Activated naive CD8-positive, alpha-beta T cell (primary cell): ENCODE data around the gene RPL36AL.
"Not testable (repeated sequence)": the region's sequence is repeated elsewhere in the genome, so short reads cannot be mapped to it uniquely, and the experiment has no call there.

Experiments
- H3K27ac Mint-ChIP-seq: one replicate; pipeline ENCODE4 v1.8.0; 2021; ENCODE audit warnings: mixed read lengths
- H3K27me3 Mint-ChIP-seq: one replicate; pipeline ENCODE4 v1.8.0; 2021; ENCODE audit warnings: mixed read lengths
- H3K36me3 Mint-ChIP-seq: one replicate; pipeline ENCODE4 v1.8.0; 2021; ENCODE audit warnings: mixed read lengths
- H3K4me1 Mint-ChIP-seq: one replicate; pipeline ENCODE4 v1.8.0; 2021; ENCODE audit warnings: low read depth, mixed read lengths
- H3K4me3 Mint-ChIP-seq: one replicate; pipeline ENCODE4 v1.8.0; 2021; ENCODE audit warnings: mild to moderate bottlenecking, mixed read lengths
- H3K9me3 Mint-ChIP-seq: one replicate; pipeline ENCODE4 v1.8.0; 2021; ENCODE audit warnings: low read depth, mixed read lengths

RPL36AL gene

GRCh38 chr14:49594347-49595091 is 25.9 kb downstream of the RPL36AL start:
- H3K36me3 Mint-ChIP-seq = no peaks in the 10 kb centered on the region
- no peak overlapping the region for H3K4me3 Mint-ChIP-seq
- no peaks in the 10 kb centered on the region for H3K9me3 Mint-ChIP-seq
- peaks cover 16% of the 10 kb centered on the region for H3K4me1 Mint-ChIP-seq
- H3K27me3 Mint-ChIP-seq = no peaks in the 10 kb centered on the region
- H3K27ac Mint-ChIP-seq = no peak overlapping the region

GRCh38 chr14:49593016-49593415 is 27.4 kb downstream of the RPL36AL start:
- Mint-ChIP-seq H3K9me3 (no peaks in the 10 kb centered on the region), H3K36me3 (no peaks in the 10 kb centered on the region), H3K27me3 (no peaks in the 10 kb centered on the region), H3K27ac (no peak overlapping the region), H3K4me1 (peaks cover 17% of the 10 kb centered on the region), H3K4me3 (no peak overlapping the region)

- Mint-ChIP-seq H3K4me3 (no peak overlapping the region), H3K27ac (no peak overlapping the region), H3K9me3 (no peaks in the 10 kb centered on the region), H3K4me1 (peaks cover 5% of the 10 kb centered on the region), H3K36me3 (peaks cover 13% of the 10 kb centered on the region), H3K27me3 (no peaks in the 10 kb centered on the region)
Measured at GRCh38 chr14:49589387-49589786, 31.0 kb downstream of the RPL36AL start.

GRCh38 chr14:49586673-49587460 is 33.6 kb downstream of the RPL36AL start:
- Mint-ChIP-seq H3K27ac (peak overlapping the region; percentile 97), H3K4me1 (peaks cover 29% of the 10 kb centered on the region), H3K27me3 (no peaks in the 10 kb centered on the region), H3K36me3 (peaks cover 28% of the 10 kb centered on the region), H3K9me3 (no peaks in the 10 kb centered on the region), H3K4me3 (peak overlapping the region; percentile 96)

DNA sequence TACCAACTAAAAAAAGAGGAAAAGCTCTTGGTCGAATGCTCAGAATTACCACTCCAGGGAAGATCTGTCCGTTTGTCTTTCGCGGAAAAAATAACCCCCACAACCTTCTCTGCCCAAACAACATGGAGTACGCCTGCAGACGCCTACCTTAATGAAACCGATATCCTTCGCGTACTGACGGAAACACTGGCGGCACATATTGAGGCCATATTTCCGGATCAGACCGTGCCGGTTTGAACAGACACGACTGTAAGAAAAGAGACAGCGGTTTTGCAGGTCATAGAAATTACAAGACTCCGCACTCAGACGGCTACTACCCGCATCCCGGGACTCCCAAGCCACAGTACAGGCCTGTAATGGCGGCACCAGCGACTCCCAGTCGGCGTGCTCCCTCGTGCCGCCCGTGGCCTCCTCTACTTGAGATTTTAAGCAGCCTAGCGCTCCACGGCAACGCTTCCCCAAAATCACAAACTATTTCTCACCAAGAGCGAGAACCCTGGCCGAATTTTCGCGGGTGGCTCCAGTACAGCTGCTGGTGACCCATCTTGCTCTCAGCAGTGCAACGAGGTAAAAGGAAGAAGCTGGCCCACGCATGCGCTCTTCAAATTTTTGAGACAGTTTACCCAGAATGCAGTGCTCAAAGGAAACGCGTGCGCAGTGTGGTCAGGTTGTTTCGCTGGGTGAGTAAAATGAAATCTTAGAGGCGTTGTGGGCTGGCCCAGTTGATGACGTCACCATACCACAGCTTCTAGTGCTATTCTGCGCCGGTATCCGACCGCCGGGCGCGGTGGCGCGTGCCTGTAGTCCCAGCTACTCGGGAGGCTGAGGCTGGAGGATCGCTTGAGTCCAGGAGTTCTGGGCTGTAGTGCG is 34.4 kb downstream of the RPL36AL start, which contains the start of gene RPS29:
Gene RPS29, minus strand, starts transcription at position 578 of the 870 bp plus-strand sequence. Its CDS starts 34 bp downstream, at position 544.
- Mint-ChIP-seq H3K27ac (peak within 1 kb of the TSS; percentile 97), H3K4me1 (peaks cover 36% of the 10 kb centered on the region), H3K9me3 (no peaks in the 10 kb centered on the region), H3K4me3 (peak within 1 kb of the TSS; percentile 96), H3K36me3 (peaks cover 30% of the 10 kb centered on the region), H3K27me3 (no peaks in the 10 kb centered on the region)

DNA sequence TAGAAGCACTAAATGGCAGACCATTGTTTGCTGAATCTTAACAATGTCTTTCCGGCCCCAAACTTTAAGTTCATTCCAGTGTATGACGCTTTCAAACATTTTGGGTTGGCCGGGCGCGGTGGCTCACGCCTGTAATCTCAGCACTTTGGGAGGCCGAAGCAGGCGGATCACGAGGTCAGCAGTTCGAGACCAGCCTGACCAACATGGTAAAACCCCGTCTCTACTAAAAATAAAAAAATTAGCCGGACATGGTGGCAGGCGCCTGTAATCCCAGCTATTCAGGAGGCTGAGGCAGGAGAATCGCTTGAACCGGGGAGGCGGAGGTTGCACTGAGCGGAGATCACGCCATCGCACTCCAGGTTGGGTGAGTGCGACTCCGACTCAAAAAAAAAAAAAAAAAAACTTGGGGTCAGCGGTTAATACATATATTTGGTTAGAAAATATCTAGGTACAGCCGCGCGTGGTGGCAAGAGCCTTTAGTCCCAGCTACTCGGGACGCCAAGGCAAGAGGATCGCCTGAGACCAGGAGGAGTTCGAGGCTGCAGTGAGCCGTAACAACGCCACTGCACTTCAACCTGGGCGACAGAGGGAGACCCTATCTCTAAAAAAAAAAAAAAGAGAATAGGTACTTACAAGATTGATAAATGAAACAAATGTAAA is 35.3 kb downstream of the RPL36AL start:
- Mint-ChIP-seq H3K4me1 (peaks cover 40% of the 10 kb centered on the region), H3K4me3 (peak overlapping the region; percentile 96), H3K27ac (peak overlapping the region; percentile 97), H3K36me3 (peaks cover 32% of the 10 kb centered on the region)
- not testable (repeated sequence) for H3K27me3 Mint-ChIP-seq, H3K9me3 Mint-ChIP-seq

- Mint-ChIP-seq H3K4me1 (peaks cover 49% of the 10 kb centered on the region), H3K27me3 (no peaks in the 10 kb centered on the region), H3K36me3 (peaks cover 32% of the 10 kb centered on the region), H3K27ac (peak overlapping the region; percentile 97), H3K4me3 (peak overlapping the region; percentile 96), H3K9me3 (no peaks in the 10 kb centered on the region)
Measured at GRCh38 chr14:49584058-49584457, 36.4 kb downstream of the RPL36AL start.

DNA sequence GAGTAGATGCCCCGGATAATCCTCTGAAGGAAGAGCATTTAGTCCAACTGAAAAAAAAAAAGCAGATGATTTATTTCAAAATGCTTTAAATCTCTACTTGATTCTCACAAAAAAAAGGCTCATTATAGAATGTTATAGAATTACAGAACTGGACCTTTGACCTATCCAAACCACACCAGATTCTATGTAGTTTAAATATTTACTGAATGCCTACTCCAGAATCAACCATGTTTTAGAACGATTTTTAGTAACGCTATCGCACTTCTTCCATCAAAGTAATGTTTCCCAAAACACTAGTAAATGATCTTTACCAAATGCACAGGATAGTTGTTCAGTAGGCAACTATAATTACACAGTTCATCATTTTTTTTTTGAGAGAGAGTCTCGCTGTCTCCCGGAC is 36.8 kb downstream of the RPL36AL start:
- H3K27ac Mint-ChIP-seq = peak overlapping the region; percentile 97
- H3K4me3 Mint-ChIP-seq = peak overlapping the region; percentile 96
- peaks cover 53% of the 10 kb centered on the region for H3K4me1 Mint-ChIP-seq
- H3K9me3 Mint-ChIP-seq = no peaks in the 10 kb centered on the region
- peaks cover 32% of the 10 kb centered on the region for H3K36me3 Mint-ChIP-seq
- no peaks in the 10 kb centered on the region for H3K27me3 Mint-ChIP-seq

DNA sequence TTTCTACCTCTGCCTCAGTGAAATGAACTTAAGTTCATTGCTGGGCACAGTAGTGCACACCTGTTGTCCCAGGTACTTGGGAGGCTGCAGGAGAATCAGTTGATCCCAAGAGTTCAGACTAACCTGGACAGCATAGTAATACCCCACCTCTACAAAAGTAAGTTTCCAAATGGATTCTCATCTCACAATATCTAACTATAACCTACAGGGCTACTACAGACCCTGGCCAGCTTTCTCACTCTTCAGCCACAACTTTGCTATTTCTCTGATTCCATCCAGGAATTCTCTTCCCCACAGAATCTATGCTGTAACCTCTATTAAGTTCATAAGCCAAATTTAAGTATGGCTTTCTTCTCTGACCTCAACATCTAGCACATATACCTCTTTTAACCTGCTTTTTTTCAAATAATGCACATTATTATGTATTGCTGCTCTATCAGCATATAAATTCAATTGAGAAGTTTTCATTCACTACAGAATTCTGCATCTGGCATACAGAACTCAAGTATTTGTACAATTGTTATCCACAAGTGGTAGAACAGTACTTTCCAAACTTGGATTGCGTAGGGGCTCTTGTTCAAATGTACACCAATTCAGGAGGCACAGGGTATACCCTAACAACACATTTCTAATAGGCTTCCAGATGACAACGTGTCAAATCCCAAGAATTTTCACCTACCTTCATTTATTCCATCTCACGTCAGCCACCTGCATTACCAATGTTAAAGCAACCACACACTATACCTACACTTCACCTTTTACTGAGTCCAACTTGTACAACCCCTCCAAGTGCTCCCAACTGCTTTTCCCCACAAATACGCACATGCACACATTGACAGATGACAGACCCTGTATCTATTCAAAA is 38.1 kb downstream of the RPL36AL start:
- Mint-ChIP-seq H3K4me3 (peak overlapping the region; percentile 96), H3K27me3 (no peaks in the 10 kb centered on the region), H3K4me1 (peaks cover 59% of the 10 kb centered on the region), H3K36me3 (peaks cover 39% of the 10 kb centered on the region), H3K9me3 (no peaks in the 10 kb centered on the region), H3K27ac (peak overlapping the region; percentile 87)

- Mint-ChIP-seq H3K27ac (peak overlapping the region; percentile 87), H3K4me1 (peaks cover 59% of the 10 kb centered on the region), H3K27me3 (no peaks in the 10 kb centered on the region), H3K4me3 (peak overlapping the region; percentile 96), H3K36me3 (peaks cover 42% of the 10 kb centered on the region), H3K9me3 (no peaks in the 10 kb centered on the region)
Measured at GRCh38 chr14:49581209-49582112, 39.0 kb downstream of the RPL36AL start.

GRCh38 chr14:49579841-49580240 is 40.6 kb downstream of the RPL36AL start:
- no peak overlapping the region for H3K4me3 Mint-ChIP-seq
- no peaks in the 10 kb centered on the region for H3K27me3 Mint-ChIP-seq
- peaks cover 34% of the 10 kb centered on the region for H3K36me3 Mint-ChIP-seq
- H3K4me1 Mint-ChIP-seq = peaks cover 63% of the 10 kb centered on the region
- no peaks in the 10 kb centered on the region for H3K9me3 Mint-ChIP-seq
- H3K27ac Mint-ChIP-seq = peak overlapping the region; percentile 25

DNA sequence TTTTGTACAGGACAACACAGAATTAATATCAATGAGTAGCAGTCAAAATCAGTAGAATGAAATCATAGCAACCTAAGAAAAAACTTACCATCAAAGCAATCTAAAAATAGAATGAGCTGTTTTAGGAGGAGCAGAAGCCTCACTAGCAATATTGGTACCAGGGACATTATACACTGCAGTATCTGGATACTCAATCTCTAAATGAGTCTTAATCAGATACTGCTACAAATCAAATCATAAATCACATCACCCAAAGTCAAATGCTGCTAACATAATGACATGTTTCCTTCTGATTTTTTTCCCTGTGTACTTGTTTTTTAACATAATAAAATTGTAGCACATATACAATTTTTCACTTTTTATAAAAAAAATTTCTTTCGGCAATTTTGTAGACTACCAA is 42.3 kb downstream of the RPL36AL start:
- peaks cover 55% of the 10 kb centered on the region for H3K4me1 Mint-ChIP-seq

DNA sequence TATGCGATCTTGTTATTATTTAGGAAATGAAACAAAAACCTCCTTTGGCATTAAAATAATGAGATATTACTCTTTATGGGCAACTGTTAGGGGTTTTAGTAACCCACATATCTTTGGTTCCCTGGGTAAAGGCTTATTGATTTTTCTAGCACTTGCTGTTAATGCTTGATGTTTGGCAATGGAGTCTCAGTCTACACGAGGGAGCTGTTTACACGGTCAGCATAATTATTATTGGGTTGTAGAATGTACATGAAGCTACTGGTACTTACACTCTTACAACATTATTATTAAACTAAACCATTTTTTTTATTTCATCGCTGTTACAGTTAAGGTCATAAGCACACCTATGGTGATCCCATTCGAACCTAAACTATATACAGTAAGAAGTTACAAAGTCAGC is 46.4 kb downstream of the RPL36AL start:
- peaks cover 4% of the 10 kb centered on the region for H3K9me3 Mint-ChIP-seq
- H3K4me1 Mint-ChIP-seq = peaks cover 23% of the 10 kb centered on the region
- no peak overlapping the region for H3K27ac Mint-ChIP-seq
- no peaks in the 10 kb centered on the region for H3K27me3 Mint-ChIP-seq
- H3K4me3 Mint-ChIP-seq = no peak overlapping the region
- peaks cover 31% of the 10 kb centered on the region for H3K36me3 Mint-ChIP-seq

More for the DNA sequence above, 42.3 kb downstream of the RPL36AL start:
- Mint-ChIP-seq H3K27ac (no peak overlapping the region), H3K4me3 (no peak overlapping the region), H3K9me3 (no peaks in the 10 kb centered on the region), H3K36me3 (peaks cover 31% of the 10 kb centered on the region), H3K27me3 (no peaks in the 10 kb centered on the region)
